T follicular helper cell (primary cell): ENCODE data around the gene DCLK1.

Source experiments
- DNase-seq: peaks from one replicate; pipeline ENCODE4 v3.0.0-alpha.2; 2020; ENCODE audit warnings: low read depth

The DCLK1 gene

GRCh38 chr13:35832551-35832950 lies 298.6 kb downstream of the DCLK1 start:
- DNase-seq = no peak

GRCh38 chr13:35830850-35831450 lies 300.2 kb downstream of the DCLK1 start:
- no peak for DNase-seq

- no peak for DNase-seq
Measured at GRCh38 chr13:35826626-35827254, 304.4 kb downstream of the DCLK1 start.

- no peak for DNase-seq
Measured at GRCh38 chr13:35824825-35825224, 306.4 kb downstream of the DCLK1 start.

- no peak for DNase-seq
Measured at GRCh38 chr13:35824395-35824794, 306.8 kb downstream of the DCLK1 start.

- no peak for DNase-seq
Measured at GRCh38 chr13:35822666-35823065, 308.5 kb downstream of the DCLK1 start.

DNA sequence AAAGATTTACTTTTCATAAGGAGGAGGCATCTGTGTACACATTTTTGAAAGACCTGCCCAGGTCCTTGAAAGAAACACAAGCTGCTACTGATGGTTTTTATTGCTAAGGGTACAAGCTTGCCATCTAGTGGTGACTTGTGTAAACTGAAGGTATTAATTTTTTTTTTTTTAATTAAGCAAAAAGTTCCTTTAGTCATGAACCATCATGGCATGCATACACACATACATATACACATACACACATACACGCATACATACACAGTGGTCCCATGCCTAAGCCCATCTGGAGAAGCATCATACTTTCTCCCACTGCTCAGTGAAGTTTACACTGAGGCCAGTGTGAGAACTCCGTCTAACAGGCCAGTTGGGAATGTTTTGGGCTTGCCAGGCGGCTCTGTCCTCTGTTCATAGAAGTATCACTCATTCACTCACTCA lies 312.5 kb downstream of the DCLK1 start:
- DNase-seq = no peak

DNA sequence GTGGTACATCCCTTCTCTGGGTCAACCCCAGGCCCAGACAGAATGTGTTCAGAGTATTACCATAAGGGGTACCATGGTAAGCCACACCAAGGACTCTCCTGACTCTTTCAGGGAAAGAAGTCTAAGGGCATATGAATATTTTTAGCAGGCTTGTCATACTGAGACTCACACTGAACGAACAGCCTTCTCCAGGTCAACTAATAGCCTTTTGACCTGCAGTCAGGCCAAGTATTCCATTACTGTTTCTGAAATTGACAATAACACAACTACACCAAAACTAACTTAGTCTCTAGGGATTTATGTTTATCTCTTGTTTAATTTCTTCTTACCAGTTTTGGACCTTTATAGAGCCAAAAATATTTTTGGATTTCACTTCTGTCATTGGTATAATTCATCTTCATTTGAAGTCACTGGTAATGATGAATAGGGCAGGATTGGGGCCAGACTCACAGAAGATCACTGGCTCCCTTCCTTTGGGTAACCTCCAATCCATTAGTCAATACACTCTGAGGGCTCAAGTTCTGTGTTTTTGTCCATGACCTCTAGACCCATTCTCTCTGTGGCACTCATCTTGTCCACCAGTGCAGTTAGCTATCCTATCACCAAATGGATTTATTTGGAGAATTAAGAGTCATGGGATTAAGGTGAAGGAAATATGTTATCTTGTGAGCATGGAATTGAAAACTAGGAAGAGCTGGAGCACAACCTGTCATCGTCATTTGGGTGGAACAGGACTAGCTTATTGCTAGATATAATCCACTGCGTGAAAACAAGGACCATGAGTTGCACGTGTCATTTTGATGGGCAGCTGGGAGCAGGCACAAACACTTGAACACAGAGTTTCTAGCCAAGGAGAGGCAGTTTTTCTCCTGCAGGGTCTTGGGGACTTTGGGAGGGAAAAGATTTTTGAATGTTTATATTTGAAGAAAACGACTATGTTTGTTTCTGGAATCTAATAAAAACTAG lies 313.3 kb downstream of the DCLK1 start:
- no peak for DNase-seq

DNA sequence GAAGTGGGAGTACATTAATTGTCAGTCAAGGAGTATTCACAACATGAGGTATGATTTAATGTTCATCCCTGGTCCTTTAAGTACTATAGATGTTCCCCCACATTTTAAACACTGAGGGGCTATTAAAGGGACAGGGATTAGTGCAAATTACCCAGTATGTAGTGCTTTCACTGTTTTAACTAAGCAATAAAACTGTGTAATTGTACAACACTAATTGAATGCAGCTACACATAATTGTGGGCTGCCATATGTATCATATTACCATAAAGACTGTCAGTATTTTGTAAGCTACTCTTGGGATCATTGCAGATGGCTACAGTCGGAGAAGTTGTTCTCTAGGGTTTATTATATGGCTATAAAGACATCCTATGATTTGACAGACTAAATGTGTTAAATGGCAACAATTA lies 316.6 kb downstream of the DCLK1 start:
- no peak for DNase-seq

- DNase-seq = no peak
Measured at GRCh38 chr13:35812736-35813135, 318.4 kb downstream of the DCLK1 start.

GRCh38 chr13:35810321-35810720 lies 320.9 kb downstream of the DCLK1 start:
- no peak for DNase-seq

DNA sequence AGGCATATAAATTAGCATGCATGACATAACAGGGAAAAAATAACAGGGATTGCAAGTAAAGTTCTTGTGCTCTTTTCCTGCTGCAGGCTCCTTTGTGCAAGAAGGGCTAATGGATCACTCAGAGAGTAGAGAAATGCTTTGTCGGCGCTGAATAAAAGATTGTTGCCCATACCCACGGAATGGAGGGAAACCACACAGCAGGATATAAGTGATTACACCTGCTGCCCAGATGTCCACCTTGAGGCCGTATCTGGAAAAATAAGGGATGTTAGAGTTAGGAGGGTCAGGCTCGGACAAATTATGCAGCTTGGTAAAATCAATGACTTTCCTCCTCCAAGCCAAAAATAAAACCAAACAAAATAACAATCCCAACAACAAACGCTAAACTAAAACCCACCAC lies 322.3 kb downstream of the DCLK1 start:
- no peak for DNase-seq

GRCh38 chr13:35804901-35805300 lies 326.3 kb downstream of the DCLK1 start:
- no peak for DNase-seq

DNA sequence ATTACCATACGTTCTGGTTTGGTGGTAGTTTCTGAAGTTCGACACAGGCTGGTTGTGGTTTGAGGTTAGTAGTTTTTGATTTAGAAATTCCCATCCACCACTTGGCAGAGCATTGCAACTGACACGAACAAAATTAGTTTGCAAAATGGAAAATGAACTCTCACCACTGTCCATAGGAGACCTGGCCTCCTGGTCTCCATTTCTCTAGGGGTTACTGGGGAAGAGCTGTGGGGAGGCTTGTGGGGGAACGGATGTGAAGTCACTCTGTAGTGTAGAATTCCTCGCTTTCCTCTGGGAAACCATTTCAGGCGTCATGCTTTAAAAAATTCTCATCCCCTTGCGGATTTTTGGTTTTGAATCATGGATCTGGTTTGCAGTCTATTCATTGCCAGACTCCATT lies 333.2 kb downstream of the DCLK1 start:
- no peak for DNase-seq

DNA sequence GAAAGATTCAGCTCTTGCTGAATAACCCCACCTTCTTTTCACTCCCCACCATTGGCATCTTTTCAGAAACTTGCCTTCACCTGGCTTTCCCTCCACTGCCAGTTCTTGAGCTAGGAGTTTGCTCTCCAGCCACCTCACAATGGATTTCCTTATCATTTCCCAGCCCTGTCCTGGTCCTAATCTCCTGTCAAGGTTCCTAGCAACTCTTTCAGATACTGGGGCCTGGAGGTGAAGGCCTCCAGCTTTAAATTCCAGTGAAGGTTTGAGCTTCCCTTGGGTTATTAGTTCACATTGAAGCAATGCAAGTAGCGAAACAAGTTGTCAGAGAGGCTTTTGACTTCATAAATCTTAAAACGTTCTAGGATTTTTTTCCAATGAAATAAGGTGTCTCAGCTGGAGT lies 333.9 kb downstream of the DCLK1 start:
- DNase-seq = no peak

GRCh38 chr13:35796623-35797022 lies 334.6 kb downstream of the DCLK1 start:
- DNase-seq = no peak

DNA sequence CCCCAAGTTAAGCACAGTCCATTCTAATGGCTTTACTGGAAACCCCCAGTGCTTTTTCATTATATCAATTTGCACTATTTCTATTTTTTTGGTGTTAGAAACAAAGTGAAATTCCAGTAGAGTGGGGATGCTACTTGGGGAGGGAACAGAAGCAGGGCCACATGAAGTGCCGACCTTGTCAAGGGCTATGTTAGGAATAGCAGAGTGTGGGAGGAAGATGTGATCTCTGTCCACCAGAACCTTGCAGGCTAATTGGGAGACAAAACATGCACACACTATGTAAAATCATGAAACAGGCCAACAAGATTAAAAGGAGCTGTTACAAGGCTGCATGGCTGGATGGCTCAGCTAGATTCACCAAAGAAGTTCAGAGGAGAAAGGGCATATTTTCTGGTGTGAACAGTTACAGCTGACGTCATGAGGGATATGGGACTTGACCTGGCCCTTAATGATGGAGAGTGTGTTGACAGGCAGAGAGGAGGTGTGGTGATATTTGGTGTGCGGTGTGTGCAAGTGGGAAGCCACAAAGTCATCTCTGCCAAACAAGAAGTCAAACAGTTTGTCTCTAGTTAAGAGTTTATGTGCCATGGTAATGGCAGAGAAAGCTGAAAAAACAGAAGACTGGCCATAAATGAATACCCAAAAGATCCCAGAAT lies 336.3 kb downstream of the DCLK1 start:
- DNase-seq = no peak

GRCh38 chr13:35793823-35794222 lies 337.4 kb downstream of the DCLK1 start:
- no peak for DNase-seq

DNA sequence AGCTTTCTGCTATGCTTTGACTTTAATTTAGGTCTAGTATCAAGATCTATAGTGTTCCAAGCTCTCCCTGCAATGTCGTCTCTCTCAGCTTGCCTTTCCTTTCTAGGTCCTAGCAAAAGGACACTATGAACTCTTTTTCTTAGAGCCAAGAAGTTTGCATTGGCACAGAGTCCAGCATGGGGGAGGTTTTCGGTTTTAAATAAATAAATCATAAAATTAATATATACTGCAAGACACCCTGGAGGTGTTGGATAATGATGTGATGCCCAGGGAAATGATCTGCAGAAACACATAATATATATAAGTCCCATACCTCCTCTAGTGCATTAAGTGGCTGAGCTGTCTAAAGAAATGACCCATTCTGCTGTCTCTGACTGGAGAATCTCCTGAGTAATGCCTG lies 338.3 kb downstream of the DCLK1 start:
- DNase-seq = no peak

DNA sequence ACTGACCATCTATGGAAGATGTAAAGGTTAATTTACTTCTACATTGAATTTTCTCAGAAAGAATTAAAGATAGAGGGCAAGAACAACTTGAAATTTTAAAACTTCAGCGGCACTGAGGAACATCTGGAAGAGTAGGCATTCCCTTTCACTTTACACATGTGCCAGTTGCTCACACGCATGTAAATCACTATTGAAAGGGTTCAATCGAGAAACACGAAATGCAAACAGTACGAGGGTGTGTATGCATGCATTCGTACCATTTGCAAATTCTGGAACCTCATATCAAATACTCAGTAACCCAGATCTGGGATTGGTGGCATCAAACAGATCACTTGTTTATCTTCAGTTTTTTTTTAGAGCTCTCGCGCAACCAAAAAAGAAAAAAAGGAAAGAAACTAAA lies 339.2 kb downstream of the DCLK1 start:
- DNase-seq = no peak

DNA sequence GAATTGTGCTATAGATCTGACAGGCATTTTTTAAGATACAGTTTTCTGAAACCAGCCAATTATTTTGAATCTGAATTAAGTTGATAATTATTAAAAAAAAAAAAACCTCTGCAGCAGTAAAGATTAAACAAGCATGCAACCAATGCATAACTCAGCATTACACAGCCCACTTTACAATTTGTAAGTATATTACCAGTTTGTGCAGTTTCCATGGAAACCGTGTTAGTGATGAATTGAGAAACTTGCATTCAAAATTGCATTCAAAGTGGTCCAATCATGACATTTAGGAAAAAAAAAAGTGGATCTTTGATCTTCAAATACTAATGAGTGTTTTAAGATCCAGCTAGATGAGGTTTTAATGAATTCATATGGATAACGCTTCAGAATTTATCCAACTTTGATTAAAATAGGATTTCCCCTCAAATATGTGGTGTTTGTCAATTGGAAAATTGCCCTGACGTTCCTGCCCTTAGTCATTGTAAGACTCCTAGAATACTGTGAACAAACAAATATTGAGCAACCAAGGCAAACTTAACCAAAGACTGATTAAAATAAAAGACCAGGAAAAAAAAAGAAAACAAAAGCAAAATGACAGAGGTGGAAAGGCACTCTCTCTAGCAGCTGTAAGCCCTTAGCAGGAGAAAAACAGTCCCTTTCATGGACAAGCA lies 339.9 kb downstream of the DCLK1 start:
- DNase-seq = no peak
